Liver (tissue), 9 donors: ENCODE data around the gene MAN2A1. TPM values are rescaled to one million over a fixed set of nuclear protein-coding genes. Genes with fewer than 3 reads are reported as not detected.

ENCODE experiments used
- DNase-seq: peaks from one replicate; pipeline ENCODE4 v3.0.0-alpha.2; 2017; ENCODE audit warnings: low spot score
- H3K27ac ChIP-seq, 2 donors: one replicate each; pipeline ENCODE4 v1.7.0; 2013; ENCODE audit warnings: inconsistent platforms in 2 of 2, low read length in 2 of 2, control low read depth in 1 of 2, low read depth in 1 of 2, mild to moderate bottlenecking in 1 of 2
- H3K27me3 ChIP-seq, 4 donors: one replicate each; pipeline versions ENCODE4 v1.6.1 to v1.7.0; 2013; ENCODE audit warnings: low read length in 3 of 4, inconsistent platforms in 1 of 4, mild to moderate bottlenecking in 1 of 4, moderate library complexity in 1 of 4; ENCODE audit not compliant: control insufficient read depth in 4 of 4, insufficient read depth in 4 of 4
- H3K36me3 ChIP-seq, 4 donors: one replicate each; pipeline versions ENCODE4 v1.6.1 to v1.7.0; 2013; ENCODE audit warnings: low read length in 3 of 4, mild to moderate bottlenecking in 3 of 4, low read depth in 1 of 4, moderate library complexity in 1 of 4; ENCODE audit not compliant: control insufficient read depth in 4 of 4, insufficient read depth in 3 of 4
- H3K4me1 ChIP-seq, 4 donors: one replicate each; pipeline versions ENCODE4 v1.6.1 to v1.7.0; 2013; ENCODE audit warnings: low read length in 3 of 4, mild to moderate bottlenecking in 3 of 4, moderate library complexity in 1 of 4; ENCODE audit not compliant: control insufficient read depth in 4 of 4, insufficient read depth in 4 of 4
- H3K4me3 ChIP-seq, 3 donors: one replicate each; pipeline versions ENCODE4 v1.6.1 to v1.7.0; 2013; ENCODE audit warnings: low read length in 3 of 3, control low read depth in 1 of 3, low read depth in 1 of 3, mild to moderate bottlenecking in 1 of 3
- H3K9ac ChIP-seq, 2 donors: one replicate each; pipeline ENCODE4 v1.7.0; 2013; ENCODE audit warnings: low read length in 2 of 2, mild to moderate bottlenecking in 2 of 2, moderate library complexity in 2 of 2, control low read depth in 1 of 2, low read depth in 1 of 2
- H3K9me3 ChIP-seq, 4 donors: one replicate each; pipeline versions ENCODE4 v1.6.1 to v1.7.0; 2013; ENCODE audit warnings: low read length in 3 of 4; ENCODE audit not compliant: control insufficient read depth in 4 of 4
- ATF3 ChIP-seq: IDR thresholded peaks from 2 replicates; pipeline ENCODE4 v1.6.1; 2016; ENCODE audit warnings: antibody characterized with exemption
- EGR1 ChIP-seq, 2 donors: IDR thresholded peaks; 2 replicates each; pipeline ENCODE4 v1.6.1; 2016 to 2018; ENCODE audit warnings: antibody characterized with exemption in 2 of 2, low read depth in 2 of 2
- FOXA1 ChIP-seq: IDR thresholded peaks from 2 replicates; pipeline ENCODE4 v1.6.1; 2016; ENCODE audit warnings: antibody characterized with exemption
- FOXA2 ChIP-seq: IDR thresholded peaks from 2 replicates; pipeline ENCODE4 v1.6.1; 2016; ENCODE audit warnings: antibody characterized with exemption
- GABPA ChIP-seq, 2 donors: IDR thresholded peaks in 1 of 2; conservative IDR thresholded peaks in 1 of 2; 2 replicates each; pipeline ENCODE4 v1.6.1; 2016; ENCODE audit warnings: antibody characterized with exemption in 2 of 2, mild to moderate bottlenecking in 1 of 2, moderate library complexity in 1 of 2
- HNF4A ChIP-seq, 2 donors: conservative IDR thresholded peaks; 2 replicates each; pipeline ENCODE4 v1.6.1; 2016; ENCODE audit warnings: antibody characterized with exemption in 2 of 2, mild to moderate bottlenecking in 2 of 2
- HNF4G ChIP-seq: IDR thresholded peaks from 2 replicates; pipeline ENCODE4 v1.6.1; 2016; ENCODE audit warnings: antibody characterized with exemption
- JUND ChIP-seq, 2 donors: IDR thresholded peaks; 2 replicates each; pipeline ENCODE4 v1.6.1; 2016; ENCODE audit warnings: antibody characterized with exemption in 2 of 2
- NR2F2 ChIP-seq: IDR thresholded peaks from 2 replicates; pipeline ENCODE4 v1.6.1; 2016; ENCODE audit warnings: antibody characterized with exemption
- REST ChIP-seq: IDR thresholded peaks from 2 replicates; pipeline ENCODE4 v1.6.1; 2016; ENCODE audit warnings: antibody characterized with exemption, mild to moderate bottlenecking
- SP1 ChIP-seq: IDR thresholded peaks from 2 replicates; pipeline ENCODE4 v1.6.1; 2018; ENCODE audit warnings: antibody characterized with exemption, mild to moderate bottlenecking
- TAF1 ChIP-seq: conservative IDR thresholded peaks from 2 replicates; pipeline ENCODE4 v1.6.1; 2016; ENCODE audit warnings: antibody characterized with exemption, mild to moderate bottlenecking
- YY1 ChIP-seq: IDR thresholded peaks from 2 replicates; pipeline ENCODE4 v1.6.1; 2016; ENCODE audit warnings: antibody characterized with exemption, mild to moderate bottlenecking
- ZBTB33 ChIP-seq: IDR thresholded peaks from 2 replicates; pipeline ENCODE4 v1.6.1; 2016; ENCODE audit warnings: antibody characterized with exemption
- WGBS: extraction: QIAGEN DNeasy Blood & Tissue Kit; methylation state at CpG from one replicate; pipeline ENCODE4 v1.1.7; 2013; 5-methylcytosine and 5-hydroxymethylcytosine counted together
- polyA plus RNA-seq, 2 donors: library from polyadenylated mRNA; stranded (reverse) in 1 of 2; unstranded in 1 of 2; fragments of 200-250 nt in 1 of 2; fragments of >200 nt in 1 of 2; fragmentation: Nextera tagmentation in 1 of 2; extraction: Ambion mirVana in 1 of 2; gene quantifications; one replicate each; pipeline versions ENCODE4 v1.2.1 to v1.2.3, GENCODE V29; 2013 to 2015
- total RNA-seq, 2 donors: library from RNA; depleted of rRNA; stranded (reverse); fragments of >200 nt; gene quantifications; one replicate each; pipeline ENCODE4 v1.2.3, GENCODE V29; 2014
- TF ChIP-seq, protein P1 (sequence below): fragments of 150-350 bp; IDR thresholded peaks from 2 replicates; pipeline ENCODE4 v1.5.1; 2017; ENCODE audit warnings: improper control_type of control experiment, low read depth, low read length; ENCODE audit not compliant: missing input control
- TF ChIP-seq, protein P2 (sequence below): IDR thresholded peaks from 2 replicates; pipeline ENCODE4 v1.6.1; 2016; ENCODE audit warnings: antibody characterized with exemption
- donor health status: healthy.
- donor health status: healthy.
- donor health status: healthy.
- donor health status: healthy.
- donor health status: healthy.

Gene MAN2A1
- total and polyA plus RNA-seq, 4 donors = 21.4 to 82.8 (median 47.3) TPM

DNA sequence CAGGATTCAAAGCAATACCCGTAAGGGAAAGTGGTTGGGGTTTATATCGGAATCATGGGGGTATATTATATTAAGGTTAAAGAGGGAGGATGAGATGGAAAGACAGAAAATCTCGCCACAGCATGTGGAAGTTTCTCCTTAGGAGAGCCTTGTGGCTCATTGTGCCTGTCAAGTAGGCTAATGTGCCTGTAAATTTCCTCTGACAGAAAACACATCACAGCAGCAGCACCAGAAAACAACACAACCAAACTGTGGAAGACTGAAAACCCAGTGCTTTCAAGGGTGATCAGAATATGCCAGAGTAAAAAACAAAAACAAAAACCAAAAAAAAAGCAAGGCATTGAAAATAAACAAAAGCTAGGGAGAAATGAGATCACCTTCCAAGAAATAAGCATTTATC, 11.3 kb upstream of the MAN2A1 start:
- DNase-seq = no peak
- no peak overlapping the region for H3K27ac ChIP-seq
- no peak overlapping the region for H3K9ac ChIP-seq
- no peaks in the 10 kb centered on the region for H3K36me3 ChIP-seq
- no peak for TF ChIP-seq SP1
- no peak for TF ChIP-seq HNF4G
- TF ChIP-seq HNF4A (conservative IDR thresholded peaks at IDR 0.05) = no peak
- TF ChIP-seq JUND (IDR thresholded peaks at IDR 0.05) = no peak
- TF ChIP-seq EGR1 (IDR thresholded peaks at IDR 0.05; ENCODE audit: low read depth in 2 of 2) = no peak
- no peak for TF ChIP-seq FOXA2
- no peak for TF ChIP-seq TAF1
- no peak for TF ChIP-seq FOXA1
- TF ChIP-seq, protein P1, sequence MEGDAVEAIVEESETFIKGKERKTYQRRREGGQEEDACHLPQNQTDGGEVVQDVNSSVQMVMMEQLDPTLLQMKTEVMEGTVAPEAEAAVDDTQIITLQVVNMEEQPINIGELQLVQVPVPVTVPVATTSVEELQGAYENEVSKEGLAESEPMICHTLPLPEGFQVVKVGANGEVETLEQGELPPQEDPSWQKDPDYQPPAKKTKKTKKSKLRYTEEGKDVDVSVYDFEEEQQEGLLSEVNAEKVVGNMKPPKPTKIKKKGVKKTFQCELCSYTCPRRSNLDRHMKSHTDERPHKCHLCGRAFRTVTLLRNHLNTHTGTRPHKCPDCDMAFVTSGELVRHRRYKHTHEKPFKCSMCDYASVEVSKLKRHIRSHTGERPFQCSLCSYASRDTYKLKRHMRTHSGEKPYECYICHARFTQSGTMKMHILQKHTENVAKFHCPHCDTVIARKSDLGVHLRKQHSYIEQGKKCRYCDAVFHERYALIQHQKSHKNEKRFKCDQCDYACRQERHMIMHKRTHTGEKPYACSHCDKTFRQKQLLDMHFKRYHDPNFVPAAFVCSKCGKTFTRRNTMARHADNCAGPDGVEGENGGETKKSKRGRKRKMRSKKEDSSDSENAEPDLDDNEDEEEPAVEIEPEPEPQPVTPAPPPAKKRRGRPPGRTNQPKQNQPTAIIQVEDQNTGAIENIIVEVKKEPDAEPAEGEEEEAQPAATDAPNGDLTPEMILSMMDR = no peak
- TF ChIP-seq YY1 = no peak
- TF ChIP-seq ZBTB33 = no peak
- TF ChIP-seq ATF3 = no peak
- TF ChIP-seq, protein P2, sequence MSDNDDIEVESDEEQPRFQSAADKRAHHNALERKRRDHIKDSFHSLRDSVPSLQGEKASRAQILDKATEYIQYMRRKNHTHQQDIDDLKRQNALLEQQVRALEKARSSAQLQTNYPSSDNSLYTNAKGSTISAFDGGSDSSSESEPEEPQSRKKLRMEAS = no peak
- no peak for TF ChIP-seq REST
- TF ChIP-seq GABPA (IDR thresholded peaks at IDR 0.05 in 1 of 2, conservative IDR thresholded peaks at IDR 0.05 in 1 of 2) = no peak
- no peaks in the 10 kb centered on the region for H3K9me3 ChIP-seq
- 92% methylated on average over 3 of the region's 3 CpGs for WGBS
- H3K4me1 ChIP-seq = no peaks in the 10 kb centered on the region
- H3K4me3 ChIP-seq = no peak overlapping the region
- no peaks in the 10 kb centered on the region for H3K27me3 ChIP-seq

DNA sequence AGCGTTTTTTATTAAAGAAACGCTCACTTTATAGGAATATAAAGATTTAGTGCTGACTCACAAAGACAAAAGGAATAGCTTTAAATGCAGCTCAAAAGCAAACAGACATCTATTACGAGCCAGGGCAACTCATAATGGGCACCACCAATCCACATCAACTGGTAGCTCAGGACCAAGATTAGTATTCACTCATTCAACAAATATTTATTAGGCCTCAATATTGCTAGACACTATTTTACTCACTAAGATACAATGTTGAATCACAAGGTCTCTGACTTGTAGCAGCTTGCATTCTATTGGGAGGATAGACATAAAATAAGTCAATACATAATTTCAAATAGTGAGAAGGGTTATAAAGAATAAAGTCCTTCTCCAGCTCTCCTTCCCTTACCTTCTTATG, 8.0 kb upstream of the MAN2A1 start:
- Histone ChIP-seq H3K4me3 (no peak overlapping the region), H3K9ac (no peak overlapping the region), H3K4me1 (no peaks in the 10 kb centered on the region), H3K27ac (no peak overlapping the region), H3K27me3 (no peaks in the 10 kb centered on the region), H3K36me3 (no peaks in the 10 kb centered on the region), H3K9me3 (no peaks in the 10 kb centered on the region)
- WGBS = 94% methylated on average over 3 of the region's 3 CpGs
- no peak for DNase-seq
- TF ChIP-seq ZBTB33 (no peak), SP1 (no peak), FOXA2 (no peak), HNF4A (conservative IDR thresholded peaks at IDR 0.05) (no peak), JUND (IDR thresholded peaks at IDR 0.05) (no peak), TAF1 (no peak), ATF3 (no peak), EGR1 (IDR thresholded peaks at IDR 0.05; ENCODE audit: low read depth in 2 of 2) (no peak), NR2F2 (no peak), HNF4G (no peak), YY1 (no peak)
- TF ChIP-seq, protein P2 = no peak
